ENCODE measurements around the gene TTC5. TPM values are rescaled to one million over a fixed set of nuclear protein-coding genes. Genes with fewer than 3 reads are reported as not detected.

The TTC5 gene, protein sequence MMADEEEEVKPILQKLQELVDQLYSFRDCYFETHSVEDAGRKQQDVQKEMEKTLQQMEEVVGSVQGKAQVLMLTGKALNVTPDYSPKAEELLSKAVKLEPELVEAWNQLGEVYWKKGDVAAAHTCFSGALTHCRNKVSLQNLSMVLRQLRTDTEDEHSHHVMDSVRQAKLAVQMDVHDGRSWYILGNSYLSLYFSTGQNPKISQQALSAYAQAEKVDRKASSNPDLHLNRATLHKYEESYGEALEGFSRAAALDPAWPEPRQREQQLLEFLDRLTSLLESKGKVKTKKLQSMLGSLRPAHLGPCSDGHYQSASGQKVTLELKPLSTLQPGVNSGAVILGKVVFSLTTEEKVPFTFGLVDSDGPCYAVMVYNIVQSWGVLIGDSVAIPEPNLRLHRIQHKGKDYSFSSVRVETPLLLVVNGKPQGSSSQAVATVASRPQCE
- total RNA-seq, result 33.4 TPM

GRCh38 chr14:20305265-20306078, at the start of gene TTC5:
Gene TTC5, minus strand, starts transcription at chr14:20305951. Its CDS starts 14 bp downstream, at chr14:20305937.

GRCh38 chr14:20343092-20343861, 37.5 kb upstream of the TTC5 start, which contains the start of gene PARP2:
Gene PARP2, plus strand, starts transcription at chr14:20343635. Its CDS starts 7 bp downstream, at chr14:20343642.

GRCh38 chr14:20332788-20333493, 27.2 kb upstream of the TTC5 start, which contains the start of gene CCNB1IP1:
Gene CCNB1IP1, minus strand, starts transcription at chr14:20333279. Its CDS starts 16,756 bp downstream, at chr14:20316523.

Small RNA genes lying within 50 kb of the gene (small RNA-seq; reads per million reads assigned to genes)
- gene SNORA79B (0.36 reads per million, percentile 34 among the genes with 10 or more reads in this experiment), gene SNORD126 (315 reads per million, percentile 98 among the genes with 10 or more reads in this experiment)

Other genes with a start within 250 kb of the TTC5 start
- gene OR4L1, start 245.9 kb downstream of the TTC5 start, total RNA-seq, result not detected
- not detected for gene OR4K17, start 195.2 kb downstream of the TTC5 start, total RNA-seq
- not detected for gene OR4N5, start 167.1 kb downstream of the TTC5 start, total RNA-seq
- gene OR11G2, start 115.1 kb downstream of the TTC5 start, total RNA-seq, result not detected
- not detected for gene OR11H6, start 82.2 kb downstream of the TTC5 start, total RNA-seq
- not detected for gene OR11H7, start 77.0 kb downstream of the TTC5 start, total RNA-seq
- gene OR11H4, start 66.7 kb downstream of the TTC5 start, total RNA-seq, result not detected
- gene CCNB1IP1, start 27.3 kb upstream of the TTC5 start, total RNA-seq, result 66.4 TPM
- 22.1 TPM for gene PARP2, start 37.7 kb upstream of the TTC5 start, total RNA-seq
- 8.8 TPM for gene TEP1, start 107.5 kb upstream of the TTC5 start, total RNA-seq
- 0.23 TPM for gene KLHL33, start 130.2 kb upstream of the TTC5 start, total RNA-seq
- gene OSGEP, start 148.9 kb upstream of the TTC5 start, total RNA-seq, result 32.8 TPM
- 53.3 TPM for gene APEX1, start 149.3 kb upstream of the TTC5 start, total RNA-seq
- 29.5 TPM for gene PIP4P1, start 155.5 kb upstream of the TTC5 start, total RNA-seq
- gene PNP, start 163.5 kb upstream of the TTC5 start, total RNA-seq, result 12.7 TPM
- gene RNASE10, start 199.6 kb upstream of the TTC5 start, total RNA-seq, result not detected